ENCODE data around the gene FAM83D.

FAM83D gene

GRCh38 chr20:38895098-38895949, 30.9 kb upstream of the FAM83D start:
- no peak for DNase-seq

- no peak for DNase-seq
Observed at GRCh38 chr20:38896009-38896594, 30.1 kb upstream of the FAM83D start.

- no peak for DNase-seq
Observed at GRCh38 chr20:38897267-38897666, 28.9 kb upstream of the FAM83D start.

- DNase-seq = no peak
Observed at GRCh38 chr20:38900606-38901005, 25.6 kb upstream of the FAM83D start.

GRCh38 chr20:38902601-38903000, 23.6 kb upstream of the FAM83D start:
- no peak for DNase-seq

GRCh38 chr20:38903335-38903734, 22.9 kb upstream of the FAM83D start:
- DNase-seq = no peak

GRCh38 chr20:38905375-38905774, 20.8 kb upstream of the FAM83D start:
- DNase-seq = no peak

GRCh38 chr20:38907918-38908677, 18.1 kb upstream of the FAM83D start:
- DNase-seq = no peak

- DNase-seq = no peak
Observed at GRCh38 chr20:38915355-38915754, 10.9 kb upstream of the FAM83D start.

- DNase-seq = no peak
Observed at GRCh38 chr20:38917657-38918056, 8.6 kb upstream of the FAM83D start.

- no peak for DNase-seq
Observed at GRCh38 chr20:38918172-38918571, 8.0 kb upstream of the FAM83D start.

- DNase-seq = no peak
Observed at GRCh38 chr20:38919683-38920082, 6.5 kb upstream of the FAM83D start.

- no peak for DNase-seq
Observed at GRCh38 chr20:38920411-38920810, 5.8 kb upstream of the FAM83D start.

- DNase-seq = no peak
Observed at GRCh38 chr20:38920851-38921250, 5.4 kb upstream of the FAM83D start.

GRCh38 chr20:38924718-38925117, 1.5 kb upstream of the FAM83D start:
- no peak for DNase-seq

GRCh38 chr20:38926934-38927616, 858 bp downstream of the FAM83D start:
- DNase-seq = no peak

- no peak for DNase-seq
Observed at GRCh38 chr20:38927902-38928578, 1.8 kb downstream of the FAM83D start.

- no peak for DNase-seq
Observed at GRCh38 chr20:38930242-38930569, 4.0 kb downstream of the FAM83D start.

- no peak for DNase-seq
Observed at GRCh38 chr20:38931984-38932383, 5.8 kb downstream of the FAM83D start.

GRCh38 chr20:38932457-38933120, 6.4 kb downstream of the FAM83D start:
- DNase-seq = no peak

GRCh38 chr20:38934530-38934929, 8.3 kb downstream of the FAM83D start:
- DNase-seq = no peak

GRCh38 chr20:38935285-38935684, 9.1 kb downstream of the FAM83D start:
- DNase-seq = no peak

Data from stimulated activated CD4-positive, alpha-beta T cell treated with anti-CD3 and anti-CD28 coated beads, Interleukin-12 subunit alpha, Interleukin-12 subunit beta, amount 100 ng/mL, for 4 hours (primary cell).